ENCODE data around the gene SPACA6.

DNA sequence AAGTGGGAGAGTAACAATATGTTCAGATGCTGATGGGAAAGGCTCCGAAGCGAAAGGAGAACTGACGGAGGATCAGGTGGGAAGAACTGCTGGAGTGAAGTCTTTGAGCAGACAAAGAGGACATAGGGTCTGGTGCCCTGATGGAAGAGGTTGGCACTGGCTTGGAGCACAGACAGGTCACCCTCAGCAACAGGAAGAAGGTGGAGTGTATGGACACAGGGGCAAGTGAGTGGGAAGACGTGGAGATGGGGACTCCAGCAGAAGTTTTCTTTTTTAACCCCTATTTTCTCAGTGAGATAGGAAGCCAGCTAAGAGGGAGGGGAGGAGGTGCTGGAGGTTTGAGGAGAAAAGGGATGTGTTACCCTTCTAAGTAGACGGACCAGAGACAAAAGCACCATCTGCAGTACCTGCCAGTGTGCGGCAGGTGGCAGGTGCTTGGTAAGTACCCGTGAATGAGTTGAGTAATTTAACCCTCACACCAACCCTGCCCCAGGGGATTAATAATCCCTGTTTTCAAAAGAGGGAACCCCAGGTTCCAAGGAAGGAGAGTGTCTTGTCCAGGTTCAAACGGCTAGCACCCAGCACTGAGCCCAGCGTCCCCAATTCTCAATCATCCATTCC, 19.4 kb downstream of the SPACA6 start:
- TF ChIP-seq CTCF (conservative IDR thresholded peaks at IDR 0.05; ENCODE audit: low read length) (peak; percentile 65), EZH2phosphoT487 (IDR thresholded peaks at IDR 0.05; ENCODE audit: borderline replicate concordance) (no peak)
